Measurements from ENCODE around the gene CASKIN2. TPM values are rescaled to one million over a fixed set of nuclear protein-coding genes. Genes with fewer than 3 reads are reported as not detected.
A peak's percentile ranks its signal among the peaks of the same experiment; 100 is the strongest.
"Not testable (repeated sequence)": the region's sequence is repeated elsewhere in the genome, so short reads cannot be mapped to it uniquely, and the experiment has no call there.

Gene CASKIN2
- total RNA-seq, 1 experiment from 2014 or later = 5.4 TPM

GRCh38 chr17:75472119-75472518 is 43.2 kb downstream of the CASKIN2 start:
- DNase-seq (ENCODE audit: low spot score) = no peak

DNA sequence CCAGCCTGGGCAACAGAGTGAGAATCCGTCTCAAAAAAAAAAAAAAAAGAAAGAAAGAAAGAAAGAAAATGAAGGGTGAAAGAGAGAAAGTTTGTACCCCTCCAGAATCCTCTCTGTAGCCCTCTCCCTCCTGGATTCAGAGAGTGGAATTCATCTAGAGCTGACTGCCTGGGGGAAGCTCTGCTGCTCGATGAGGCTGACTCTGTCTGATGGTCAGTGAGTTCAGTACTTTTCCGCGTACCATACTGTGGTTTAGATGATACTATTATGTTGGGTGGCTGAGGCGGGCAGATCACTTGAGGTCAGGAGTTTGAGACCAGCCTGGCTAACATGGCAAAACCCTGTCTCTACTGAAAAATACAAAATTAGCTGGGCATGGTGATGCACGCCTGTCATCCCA is 44.1 kb downstream of the CASKIN2 start:
- DNase-seq (ENCODE audit: low spot score) = no peak

DNA sequence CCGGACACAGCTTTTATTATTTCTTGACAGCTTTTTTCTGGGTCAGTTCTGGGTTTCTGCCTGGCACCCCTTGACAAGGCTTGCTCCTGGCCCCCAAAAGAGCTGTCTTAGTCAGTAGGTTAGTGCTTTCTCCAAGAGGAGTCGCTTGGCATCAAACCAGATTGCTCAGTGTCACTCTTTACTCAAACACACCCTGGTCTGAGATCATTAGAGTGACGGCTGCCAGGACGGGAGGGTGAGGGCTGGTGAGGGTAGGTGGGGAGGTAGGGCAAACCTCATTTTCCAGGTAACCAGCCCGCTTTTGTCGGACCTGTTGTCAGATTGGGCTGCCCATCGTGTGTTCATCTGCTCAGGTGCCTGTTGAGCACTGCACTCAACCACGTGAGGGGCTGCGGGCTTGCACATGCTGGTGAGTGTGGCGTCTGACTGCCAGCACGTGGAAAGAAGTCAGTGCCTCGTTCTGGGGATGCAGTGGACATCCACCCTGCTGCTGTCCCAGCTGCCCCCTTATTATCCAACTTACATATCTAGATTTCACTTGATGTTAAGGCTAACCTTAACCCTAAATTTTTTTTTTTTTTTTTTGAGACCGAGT is 46.5 kb downstream of the CASKIN2 start:
- no peak for DNase-seq (ENCODE audit: low spot score)

DNA sequence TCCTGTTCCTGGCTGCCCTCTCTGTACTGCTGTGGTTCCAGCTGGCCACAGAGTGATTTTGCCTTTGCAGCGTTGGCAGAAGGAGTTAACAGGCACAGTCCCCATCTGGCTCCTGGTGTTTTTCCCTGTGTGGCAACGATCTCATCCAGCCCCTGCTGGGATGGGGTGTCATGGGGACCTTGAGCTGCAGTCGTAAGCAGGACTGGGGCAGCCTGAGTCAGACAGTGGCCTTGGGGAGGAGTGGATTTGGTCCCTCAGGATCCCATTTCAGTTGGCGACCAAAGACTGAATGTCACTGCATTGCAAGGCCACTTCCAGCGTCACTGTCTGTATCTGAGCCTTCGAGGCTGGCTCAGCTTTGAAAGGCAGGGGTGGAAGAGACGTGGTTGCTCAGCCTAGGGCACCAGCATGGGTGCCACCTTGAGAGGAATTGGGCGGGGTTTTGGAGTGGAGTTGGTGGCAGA is 47.0 kb downstream of the CASKIN2 start:
- no peak for DNase-seq (ENCODE audit: low spot score)

DNA sequence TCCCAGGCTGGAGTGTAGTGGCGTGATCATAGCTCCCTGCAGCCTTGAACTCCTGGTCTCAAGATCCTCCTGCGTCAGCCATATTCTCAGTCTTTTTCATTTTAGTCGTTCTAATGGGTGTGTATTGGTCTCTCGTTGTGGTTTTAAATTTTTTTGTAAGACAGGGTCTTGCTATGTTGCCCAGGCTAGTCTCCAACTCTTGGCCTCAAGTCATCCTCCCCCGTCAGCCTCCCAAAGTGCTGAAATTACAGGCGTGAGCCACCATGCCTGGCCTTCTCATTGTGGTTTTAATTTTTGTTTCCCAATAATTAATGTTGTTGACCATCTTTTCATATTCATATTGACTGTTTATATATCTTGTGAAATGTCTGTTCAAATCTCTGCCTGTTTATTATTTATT is 50.3 kb downstream of the CASKIN2 start:
- DNase-seq (ENCODE audit: low spot score) = no peak

DNA sequence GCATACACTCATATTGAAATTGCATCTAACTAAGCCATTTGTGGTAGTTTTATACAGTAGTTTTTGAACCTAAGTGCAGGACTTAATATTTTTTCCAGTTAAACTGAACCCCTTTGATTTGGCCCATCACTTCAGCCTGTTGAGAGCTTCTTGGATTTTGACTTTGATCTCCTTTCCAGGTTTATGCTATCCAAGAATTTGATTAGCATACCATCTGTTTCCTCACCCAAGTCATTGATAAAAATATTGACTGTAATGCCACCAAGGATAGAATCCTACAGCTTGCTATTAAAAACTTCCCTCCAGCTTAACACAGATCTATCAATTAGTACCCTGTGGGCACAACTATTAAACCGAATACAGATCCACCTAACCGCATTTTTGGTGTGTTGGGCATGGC is 51.7 kb downstream of the CASKIN2 start:
- no peak for DNase-seq (ENCODE audit: low spot score)

GRCh38 chr17:75460295-75460694 is 55.0 kb downstream of the CASKIN2 start:
- no peak for DNase-seq (ENCODE audit: low spot score)

DNA sequence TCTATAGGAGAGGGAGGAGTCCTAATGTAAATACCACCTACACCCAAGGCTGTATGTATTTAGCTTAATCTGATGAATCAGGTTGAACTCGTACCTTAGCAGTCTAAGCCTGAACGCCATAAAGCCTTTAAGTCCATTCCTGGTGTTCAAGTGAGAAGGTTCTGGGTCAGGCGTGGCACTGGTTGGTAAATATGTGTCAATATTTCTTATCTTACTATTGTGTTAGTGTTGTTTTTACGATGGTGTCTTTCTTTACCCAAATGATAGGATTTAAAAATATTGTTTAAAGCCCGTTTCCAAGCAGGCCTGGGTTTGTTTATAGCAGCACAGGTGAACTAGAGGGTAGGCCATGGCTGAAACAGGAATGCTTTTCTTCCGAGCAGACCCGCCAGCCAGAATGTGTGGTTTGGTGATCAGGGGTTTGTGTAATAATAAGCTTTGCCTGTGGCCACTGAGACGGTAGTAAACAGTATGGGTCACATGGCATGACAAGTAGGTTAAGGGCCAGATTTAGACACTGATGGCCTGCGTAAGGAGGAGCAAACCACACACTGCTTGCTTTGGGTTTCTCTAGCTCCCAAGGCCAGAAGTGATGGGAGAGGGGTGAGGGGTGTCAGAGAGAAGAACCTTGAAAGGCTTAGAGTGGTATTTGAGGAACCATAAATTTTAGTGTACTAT is 55.6 kb downstream of the CASKIN2 start:
- DNase-seq (ENCODE audit: low spot score) = peak; percentile 84

- DNase-seq (ENCODE audit: low spot score) = no peak
Observed at GRCh38 chr17:75459246-75459589, 56.1 kb downstream of the CASKIN2 start.

- no peak for DNase-seq (ENCODE audit: low spot score)
Observed at GRCh38 chr17:75457047-75457654, 58.2 kb downstream of the CASKIN2 start.

DNA sequence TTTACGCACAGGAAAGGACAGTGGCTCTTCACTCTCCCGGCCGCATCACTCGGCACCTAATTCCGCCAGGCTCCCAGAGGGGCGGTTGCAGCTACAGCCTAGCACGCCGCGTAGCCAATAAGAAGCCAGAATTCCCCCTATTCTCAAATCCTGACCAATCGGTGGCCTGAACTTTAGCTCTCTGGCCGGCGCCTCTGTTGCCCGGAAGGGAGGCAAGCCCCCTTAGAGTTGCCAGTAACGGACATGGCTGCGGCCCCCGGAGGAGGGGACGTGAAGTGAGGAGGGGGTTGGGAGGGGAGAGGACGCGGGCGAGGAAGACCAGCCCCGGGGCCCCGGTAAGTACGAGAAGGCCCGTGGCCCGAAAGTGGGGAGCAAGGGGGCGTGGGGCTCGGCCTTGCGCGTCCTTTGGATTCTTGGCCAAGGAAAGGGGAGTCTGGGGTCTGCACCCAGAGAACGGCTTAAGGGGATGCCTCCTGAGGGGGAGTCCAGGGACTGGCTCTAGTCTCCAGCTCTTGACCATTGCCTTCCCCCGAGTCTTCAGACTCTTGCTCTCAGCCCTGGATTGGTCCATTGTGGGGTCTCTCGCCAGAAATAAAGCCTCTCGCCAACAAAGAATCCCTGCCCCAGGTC is 58.8 kb downstream of the CASKIN2 start, which contains the start of gene TMEM94:
TMEM94 (plus strand) TSS at position 219 of the 630 bp plus-strand sequence. CDS start 15,271 bp downstream, outside the sequence.
- DNase-seq (ENCODE audit: low spot score) = peak; percentile 97

DNA sequence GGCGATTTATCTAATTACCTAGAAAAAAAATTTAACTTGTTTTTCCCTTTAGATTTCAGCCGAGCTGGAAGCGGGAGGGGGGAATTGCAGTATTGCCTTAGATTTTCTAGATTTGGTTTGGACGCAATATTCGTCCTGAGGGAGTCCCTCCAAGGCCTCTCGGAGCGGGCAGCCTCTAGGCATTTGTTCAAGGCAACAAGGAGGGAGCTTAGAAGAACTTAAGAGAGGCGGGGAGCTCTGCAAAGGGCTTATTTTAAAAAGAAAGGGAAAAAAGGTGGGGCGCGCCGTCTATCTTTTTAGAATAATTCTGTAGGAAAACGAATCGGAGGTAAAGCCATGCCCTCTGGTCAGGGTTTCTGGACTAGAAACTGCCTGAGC is 59.3 kb downstream of the CASKIN2 start:
- no peak for DNase-seq (ENCODE audit: low spot score)

- not testable (repeated sequence) for DNase-seq (ENCODE audit: low spot score)
Observed at GRCh38 chr17:75454672-75455071, 60.7 kb downstream of the CASKIN2 start.

DNA sequence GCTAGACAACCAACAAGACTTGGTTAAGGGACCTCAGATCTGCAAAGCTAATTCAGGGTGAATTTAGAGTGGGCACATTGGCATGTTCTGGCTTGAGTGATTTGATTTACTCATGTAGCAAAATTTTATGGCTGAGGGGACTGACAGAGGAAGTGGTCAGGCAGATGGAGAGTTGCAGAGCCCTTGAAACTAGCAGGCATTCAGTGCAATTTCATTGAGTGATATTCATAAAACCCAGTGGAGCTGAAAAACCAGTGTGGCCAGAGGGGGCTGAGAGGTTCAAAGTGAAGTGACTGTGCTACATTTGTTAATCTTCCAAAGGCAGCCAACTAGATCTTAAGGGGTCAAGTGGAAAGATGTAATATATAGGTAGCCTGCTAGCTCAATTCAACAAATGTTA is 61.1 kb downstream of the CASKIN2 start:
- no peak for DNase-seq (ENCODE audit: low spot score)

DNA sequence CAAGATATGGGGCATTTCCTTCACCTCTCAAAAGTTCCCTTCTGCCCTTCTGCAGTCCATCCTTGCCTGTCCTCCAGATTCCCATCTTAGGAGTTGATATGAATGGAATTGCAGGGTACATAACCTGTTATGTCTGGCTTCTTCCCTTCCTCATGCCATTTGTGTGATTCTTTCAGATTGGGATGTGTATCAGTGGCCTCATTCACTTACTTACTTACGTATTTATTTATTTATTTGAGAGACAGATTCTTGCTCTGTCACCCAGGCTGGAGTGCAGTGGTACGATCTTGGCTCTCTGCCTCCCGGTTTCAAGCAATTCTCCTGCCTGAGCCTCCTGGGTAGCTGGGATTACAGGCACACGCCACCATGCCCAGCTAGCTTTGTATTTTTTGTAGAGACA is 65.1 kb downstream of the CASKIN2 start:
- DNase-seq (ENCODE audit: low spot score) = no peak

Other genes with a start within 250 kb of the CASKIN2 start
- gene MIF4GD, start 244.3 kb downstream of the CASKIN2 start, total RNA-seq (2014; rRNA removed; shearing (Covaris generic)) = 36.0 and 41.6 TPM in 2 replicates
- 6.8 and 13.1 TPM in 2 replicates for gene SLC25A19, start 226.1 kb downstream of the CASKIN2 start, total RNA-seq (2014; rRNA removed; shearing (Covaris generic))
- gene GRB2, start 109.9 kb downstream of the CASKIN2 start, total RNA-seq (2014; rRNA removed; shearing (Covaris generic)) = 83.8 and 107 TPM in 2 replicates
- gene TMEM94, start 58.9 kb downstream of the CASKIN2 start, total RNA-seq (2014; rRNA removed; shearing (Covaris generic)) = 24.3 and 33.6 TPM in 2 replicates
- 24.1 and 28.6 TPM in 2 replicates for gene TSEN54, start 991 bp upstream of the CASKIN2 start, total RNA-seq (2014; rRNA removed; shearing (Covaris generic))
- gene LLGL2, start 10.2 kb upstream of the CASKIN2 start, total RNA-seq (2014; rRNA removed; shearing (Covaris generic)) = 7.8 and 13.0 TPM in 2 replicates
- 0.02 and 1.1 TPM in 2 replicates for gene MYO15B, start 72.3 kb upstream of the CASKIN2 start, total RNA-seq (2014; rRNA removed; shearing (Covaris generic))
- not detected in 2 replicates for gene SMIM5, start 117.9 kb upstream of the CASKIN2 start, total RNA-seq (2014; rRNA removed; shearing (Covaris generic))
- gene RECQL5, start 151.6 kb upstream of the CASKIN2 start, total RNA-seq (2014; rRNA removed; shearing (Covaris generic)) = 6.4 and 14.3 TPM in 2 replicates
- 107 and 135 TPM in 2 replicates for gene SAP30BP, start 151.8 kb upstream of the CASKIN2 start, total RNA-seq (2014; rRNA removed; shearing (Covaris generic))
- gene ITGB4, start 205.9 kb upstream of the CASKIN2 start, total RNA-seq (2014; rRNA removed; shearing (Covaris generic)) = 0.15 and 0.35 TPM in 2 replicates
- gene GALK1, start 249.7 kb upstream of the CASKIN2 start, total RNA-seq (2014; rRNA removed; shearing (Covaris generic)) = 46.3 and 51.7 TPM in 2 replicates